SK-N-SH (cell line): Measurements from ENCODE around the gene ESD. TPM values are rescaled to one million over a fixed set of nuclear protein-coding genes. Genes with fewer than 3 reads are reported as not detected.
A peak's percentile ranks its signal among the peaks of the same experiment; 100 is the strongest.

ENCODE experiments used
- CTCF ChIA-PET: fragments of 300-600, 350-600 bp; formaldehyde crosslinking; extraction: SDS; loops from one replicate; lab custom pipeline; 2021; lab: Yijun Ruan, JAX
- POLR2A ChIA-PET: fragments of 350-600 bp; sonication (Branson Sonifier 250); formaldehyde crosslinking; extraction: SDS; loops from one replicate; lab custom pipeline; 2020; ENCODE audit warnings: antibody characterized with exemption, inconsistent platforms; lab: Yijun Ruan, JAX
- DNase-seq: peaks from one replicate; pipeline ENCODE4 v3.0.0; 2012
- H2AFZ ChIP-seq: fragments of 200-600 bp; sonication (generic); 2 replicates; pipeline ENCODE4 v1.8.1; 2016; ENCODE audit warnings: antibody characterized with exemption, mild to moderate bottlenecking, low read depth
- H3F3A ChIP-seq: fragments of 200-600 bp; sonication (generic); replicated peaks from 2 replicates; pipeline ENCODE3; 2016; ENCODE audit warnings: antibody characterized with exemption, mild to moderate bottlenecking; ENCODE audit not compliant: insufficient read depth
- H3K27ac ChIP-seq, 2 experiments: fragments of 200-500 bp in 1 of 2; fragments of 200-600 bp in 1 of 2; sonication (Bioruptor generic) in 1 of 2; sonication (generic), shearing (Covaris generic) in 1 of 2; 2 replicates each; pipeline versions ENCODE4 v1.5.1 to v1.6.1; 2014 to 2016; ENCODE audit warnings: low read depth in 2 of 2, inconsistent platforms in 1 of 2, low read length in 1 of 2, mild to moderate bottlenecking in 1 of 2, mixed read lengths in 1 of 2
- H3K27me3 ChIP-seq: fragments of 200-600 bp; sonication (generic), shearing (Covaris generic); 2 replicates; pipeline ENCODE4 v1.6.1; 2016; ENCODE audit warnings: mixed run types; ENCODE audit not compliant: insufficient read depth
- H3K36me3 ChIP-seq, 2 experiments: fragments of 200-500 bp in 1 of 2; fragments of 200-600 bp in 1 of 2; sonication (Bioruptor generic) in 1 of 2; sonication (generic) in 1 of 2; replicated peaks in 1 of 2; 2 replicates each; pipeline versions ENCODE3 to v1.5.1; 2014 to 2016; ENCODE audit warnings: low read length in 1 of 2, mild to moderate bottlenecking in 1 of 2; ENCODE audit not compliant: insufficient read depth in 2 of 2, control insufficient read depth in 1 of 2
- H3K4me1 ChIP-seq, 2 experiments: fragments of 200-500 bp in 1 of 2; fragments of 200-600 bp in 1 of 2; sonication (Bioruptor generic) in 1 of 2; sonication (generic), shearing (Covaris generic) in 1 of 2; 2 replicates each; pipeline versions ENCODE4 v1.5.1 to v1.6.1; 2014 to 2016; ENCODE audit warnings: low read depth in 1 of 2, low read length in 1 of 2, mixed run types in 1 of 2; ENCODE audit not compliant: insufficient read depth in 2 of 2, control insufficient read depth in 1 of 2
- H3K4me2 ChIP-seq: fragments of 200-600 bp; sonication (generic), shearing (Covaris generic); 2 replicates; pipeline ENCODE4 v1.6.1; 2017; ENCODE audit warnings: mixed run types
- H3K4me3 ChIP-seq, 2 experiments: fragments of 200-500 bp in 1 of 2; fragments of 200-600 bp in 1 of 2; sonication (Bioruptor generic) in 1 of 2; sonication (generic), shearing (Covaris generic) in 1 of 2; 2 replicates each; pipeline versions ENCODE4 v1.5.1 to v1.8.1; 2014 to 2016; ENCODE audit warnings: low read depth in 2 of 2, inconsistent platforms in 1 of 2, low read length in 1 of 2, mild to moderate bottlenecking in 1 of 2, mixed read lengths in 1 of 2, moderate library complexity in 1 of 2
- H3K79me2 ChIP-seq: fragments of 200-600 bp; sonication (generic); 2 replicates; pipeline ENCODE4 v1.8.1; 2017; ENCODE audit warnings: mild to moderate bottlenecking; ENCODE audit not compliant: insufficient read depth
- H3K9ac ChIP-seq: fragments of 200-600 bp; sonication (generic); 2 replicates; pipeline ENCODE4 v1.6.1; 2017; ENCODE audit warnings: mixed run types
- H3K9me2 ChIP-seq: fragments of 200-600 bp; sonication (generic); 2 replicates; pipeline ENCODE4 v1.6.1; 2017; ENCODE audit warnings: mixed run types
- H3K9me3 ChIP-seq: fragments of 200-600 bp; sonication (generic); 2 replicates; pipeline ENCODE4 v1.6.1; 2017; ENCODE audit warnings: mixed run types, mild to moderate bottlenecking, moderate library complexity
- H4K20me1 ChIP-seq: fragments of 200-600 bp; sonication (generic); 2 replicates; pipeline ENCODE4 v1.6.1; 2017; ENCODE audit warnings: mild to moderate bottlenecking, mixed run types; ENCODE audit not compliant: insufficient read depth
- CHD2 ChIP-seq: fragments of 150-350 bp; IDR thresholded peaks from 2 replicates; pipeline ENCODE4 v1.6.1; 2018; ENCODE audit warnings: low read length; ENCODE audit not compliant: partially characterized antibody
- EP300 ChIP-seq, 2 experiments: IDR thresholded peaks; 2 replicates each; pipeline versions ENCODE4 v1.4.0 to v1.6.1; 2012; ENCODE audit warnings: borderline replicate concordance in 1 of 2, low read depth in 1 of 2, low read length in 1 of 2
- FOSL2 ChIP-seq: IDR thresholded peaks from 2 replicates; pipeline ENCODE4 v1.4.0; 2012; ENCODE audit warnings: low read depth, mild to moderate bottlenecking, moderate library complexity, borderline replicate concordance
- FOXM1 ChIP-seq: IDR thresholded peaks from 2 replicates; pipeline ENCODE4 v1.4.0; 2012; ENCODE audit warnings: low read depth, mild to moderate bottlenecking
- GABPA ChIP-seq: IDR thresholded peaks from 2 replicates; pipeline ENCODE4 v1.4.0; 2012; ENCODE audit warnings: low read depth, mild to moderate bottlenecking
- GATA2 ChIP-seq: sonication (generic); formaldehyde crosslinking; IDR thresholded peaks from 2 replicates; pipeline ENCODE4 v1.5.0; 2020; ENCODE audit warnings: mild to moderate bottlenecking, missing genetic modification reagents
- IRF3 ChIP-seq: fragments of 150-350 bp; IDR thresholded peaks from 2 replicates; pipeline ENCODE4 v1.6.1; 2016; ENCODE audit warnings: mild to moderate bottlenecking, low read depth, low read length
- JUND ChIP-seq: IDR thresholded peaks from 2 replicates; pipeline ENCODE4 v1.4.0; 2012
- MEF2A ChIP-seq: IDR thresholded peaks from 2 replicates; pipeline ENCODE4 v1.4.0; 2012; ENCODE audit warnings: low read depth, borderline replicate concordance
- MXI1 ChIP-seq: IDR thresholded peaks from 2 replicates; pipeline ENCODE4 v1.6.1; 2012; ENCODE audit warnings: mild to moderate bottlenecking, low read depth, low read length, improper control_type of control experiment
- NFIC ChIP-seq: IDR thresholded peaks from 2 replicates; pipeline ENCODE4 v1.4.0; 2012; ENCODE audit warnings: borderline replicate concordance
- NRF1 ChIP-seq: IDR thresholded peaks from 2 replicates; pipeline ENCODE4 v1.6.1; 2012; ENCODE audit warnings: low read depth, mild to moderate bottlenecking, low read length
- PBX3 ChIP-seq: IDR thresholded peaks from 2 replicates; pipeline ENCODE4; 2012
- POLR2AphosphoS5 ChIP-seq: IDR thresholded peaks from 2 replicates; pipeline ENCODE4 v1.6.1; 2012; ENCODE audit warnings: low read depth, low read length
- REST ChIP-seq: IDR thresholded peaks from 2 replicates; pipeline ENCODE4 v1.6.1; 2012; ENCODE audit warnings: mild to moderate bottlenecking, low read depth, low read length, moderate library complexity
- RFX5 ChIP-seq: IDR thresholded peaks from 2 replicates; pipeline ENCODE4 v1.6.1; 2012; ENCODE audit warnings: mild to moderate bottlenecking, improper control_type of control experiment, low read length
- RXRA ChIP-seq: IDR thresholded peaks from 2 replicates; pipeline ENCODE4 v1.4.0; 2012; ENCODE audit warnings: low read depth, mild to moderate bottlenecking, borderline replicate concordance
- SIN3A ChIP-seq: IDR thresholded peaks from 2 replicates; pipeline ENCODE4 v1.6.1; 2012; ENCODE audit warnings: low read depth, mild to moderate bottlenecking, low read length, moderate library complexity, borderline replicate concordance
- TAF1 ChIP-seq: IDR thresholded peaks from 2 replicates; pipeline ENCODE4 v1.6.1; 2012; ENCODE audit warnings: low read depth, mild to moderate bottlenecking, low read length, moderate library complexity, borderline replicate concordance
- TCF12 ChIP-seq: IDR thresholded peaks from 2 replicates; pipeline ENCODE4 v1.4.0; 2012
- YY1 ChIP-seq: IDR thresholded peaks from 2 replicates; pipeline ENCODE4 v1.4.0; 2012; ENCODE audit warnings: low read depth, mild to moderate bottlenecking
- WGBS: methylation state at CpG from one replicate; pipeline ENCODE4 v1.1.6; 2017; ENCODE audit warnings: low lambda C conversion rate; 5-methylcytosine and 5-hydroxymethylcytosine counted together
- polyA plus RNA-seq, 3 experiments: library from polyadenylated mRNA; depleted of rRNA; stranded (reverse); fragments of >200 nt; gene quantifications; 2 replicates each; pipeline ENCODE4 v1.2.3, GENCODE V29; 2012
- TF ChIP-seq, protein P1 (sequence below): fragments of 200-600 bp; sonication (generic); IDR thresholded peaks from 2 replicates; pipeline ENCODE4 v1.6.1; 2017; ENCODE audit warnings: antibody characterized with exemption, mild to moderate bottlenecking, moderate library complexity

Gene ESD
- polyA plus RNA-seq (2012; rRNA removed): 80.9 and 94.3 TPM in 2 replicates
- 117 and 131 TPM in 2 replicates for polyA plus RNA-seq (2012; cell fraction: cytosol; rRNA removed)
- polyA plus RNA-seq (2012; cell fraction: nucleus; rRNA removed): 35.6 and 65.1 TPM in 2 replicates

- Histone ChIP-seq H4K20me1 (no peaks in the 10 kb centered on the region), H3K9me2 (no peaks in the 10 kb centered on the region), H3K27ac (peak within 1 kb of the TSS; percentile 82 to 92), H3K4me2 (peak within 1 kb of the TSS; percentile 91), H3K9me3 (no peaks in the 10 kb centered on the region), H3F3A (no peaks in the 10 kb centered on the region), H3K4me1 (peaks cover 10 to 17% of the 10 kb centered on the region in 2 experiments; a peak in 3 of 4 replicates), H3K9ac (peak within 1 kb of the TSS; percentile 92), H3K27me3 (no peaks in the 10 kb centered on the region), H3K4me3 (peak within 1 kb of the TSS; percentile 79 to 91), H2AFZ (peak within 1 kb of the TSS; percentile 91), H3K79me2 (peaks cover 41% of the 10 kb centered on the region), H3K36me3 (peaks cover 8 to 14% of the 10 kb centered on the region in 2 experiments)
- WGBS: 6% methylated on average over 51 of the region's 77 CpGs
- ChIA-PET POLR2A (no interaction called here), CTCF (interaction anchor here (1.3 kb wide), 1 partner anchor 19 kb away, joined by 3 read pairs; no protein-coding TSS in a partner anchor)
- peak; percentile 94 for DNase-seq
- TF ChIP-seq, protein P1, sequence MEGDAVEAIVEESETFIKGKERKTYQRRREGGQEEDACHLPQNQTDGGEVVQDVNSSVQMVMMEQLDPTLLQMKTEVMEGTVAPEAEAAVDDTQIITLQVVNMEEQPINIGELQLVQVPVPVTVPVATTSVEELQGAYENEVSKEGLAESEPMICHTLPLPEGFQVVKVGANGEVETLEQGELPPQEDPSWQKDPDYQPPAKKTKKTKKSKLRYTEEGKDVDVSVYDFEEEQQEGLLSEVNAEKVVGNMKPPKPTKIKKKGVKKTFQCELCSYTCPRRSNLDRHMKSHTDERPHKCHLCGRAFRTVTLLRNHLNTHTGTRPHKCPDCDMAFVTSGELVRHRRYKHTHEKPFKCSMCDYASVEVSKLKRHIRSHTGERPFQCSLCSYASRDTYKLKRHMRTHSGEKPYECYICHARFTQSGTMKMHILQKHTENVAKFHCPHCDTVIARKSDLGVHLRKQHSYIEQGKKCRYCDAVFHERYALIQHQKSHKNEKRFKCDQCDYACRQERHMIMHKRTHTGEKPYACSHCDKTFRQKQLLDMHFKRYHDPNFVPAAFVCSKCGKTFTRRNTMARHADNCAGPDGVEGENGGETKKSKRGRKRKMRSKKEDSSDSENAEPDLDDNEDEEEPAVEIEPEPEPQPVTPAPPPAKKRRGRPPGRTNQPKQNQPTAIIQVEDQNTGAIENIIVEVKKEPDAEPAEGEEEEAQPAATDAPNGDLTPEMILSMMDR: peak; percentile 12; the same call in 1 of the 2 replicates
- TF ChIP-seq YY1: peak; percentile 93
- TF ChIP-seq EP300 (IDR thresholded peaks at IDR 0.05; ENCODE audit: borderline replicate concordance in 1 of 2, low read depth in 1 of 2, low read length in 1 of 2): peak in 1 of 2 experiments; percentile 20; a peak in 1 of 4 replicates
- no peak for TF ChIP-seq GATA2 (CRISPR knock-in tag)
- no peak for TF ChIP-seq GABPA
- TF ChIP-seq NFIC: no peak
- no peak for TF ChIP-seq IRF3
- TF ChIP-seq NRF1: no peak
- no peak for TF ChIP-seq MEF2A
- TF ChIP-seq SIN3A: no peak
- no peak for TF ChIP-seq FOSL2
- peak; percentile 68 for TF ChIP-seq CHD2
- TF ChIP-seq TCF12: no peak
- no peak for TF ChIP-seq FOXM1
- TF ChIP-seq MXI1: peak; percentile 81
- peak; percentile 71 for TF ChIP-seq TAF1
- TF ChIP-seq REST: 0 out of 2 replicates have a peak, but pooled peaks have one; percentile 11
- TF ChIP-seq JUND: no peak
- TF ChIP-seq RXRA: no peak
- TF ChIP-seq PBX3: no peak
- no peak for TF ChIP-seq RFX5
- peak; percentile 87 for TF ChIP-seq POLR2AphosphoS5
Observed at GRCh38 chr13:46796515-46797474, at the start of gene ESD. Gene ESD, minus strand, starts transcription at chr13:46797161. Its CDS starts 5,748 bp downstream, at chr13:46791413.
